Measurements from ENCODE around the gene SLC12A4.

DNA sequence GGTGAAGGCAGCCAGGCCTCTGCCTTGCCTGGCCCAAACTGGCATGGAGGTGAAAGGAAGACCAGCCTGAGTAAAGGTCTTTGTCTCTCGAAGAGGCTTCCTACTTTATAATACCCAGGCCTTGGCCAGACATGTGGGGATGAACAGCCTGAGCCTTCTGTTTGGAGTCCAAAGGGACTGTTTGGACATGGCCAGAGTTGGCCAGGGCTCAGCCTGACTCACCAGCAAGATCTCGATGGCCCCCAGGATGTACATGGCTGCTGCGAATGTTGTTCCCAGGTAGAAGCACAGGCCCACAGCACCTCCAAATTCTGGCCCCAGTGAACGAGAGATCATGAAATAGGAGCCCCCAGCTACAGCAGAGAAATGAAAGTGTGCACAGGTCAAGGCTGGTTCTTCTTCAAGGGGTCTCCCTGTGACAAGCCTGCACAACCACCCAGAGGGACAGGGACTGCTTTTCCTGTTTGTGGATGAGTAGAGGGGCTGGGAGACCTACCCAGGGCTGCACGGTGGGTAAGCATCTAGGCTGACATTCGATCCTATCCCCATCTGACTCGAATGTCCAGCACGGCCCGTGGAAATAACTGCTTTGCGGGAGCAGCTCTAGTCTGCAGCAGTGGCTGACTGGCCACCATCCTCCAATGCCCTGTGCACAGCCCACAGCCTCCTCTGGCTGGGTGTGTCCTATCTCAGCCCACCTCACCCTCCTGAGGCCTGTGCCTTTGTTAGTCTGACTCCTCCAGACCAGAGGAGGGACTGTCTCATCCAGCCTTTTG, 13.8 kb downstream of the SLC12A4 start:
- TF ChIP-seq, protein P1, sequence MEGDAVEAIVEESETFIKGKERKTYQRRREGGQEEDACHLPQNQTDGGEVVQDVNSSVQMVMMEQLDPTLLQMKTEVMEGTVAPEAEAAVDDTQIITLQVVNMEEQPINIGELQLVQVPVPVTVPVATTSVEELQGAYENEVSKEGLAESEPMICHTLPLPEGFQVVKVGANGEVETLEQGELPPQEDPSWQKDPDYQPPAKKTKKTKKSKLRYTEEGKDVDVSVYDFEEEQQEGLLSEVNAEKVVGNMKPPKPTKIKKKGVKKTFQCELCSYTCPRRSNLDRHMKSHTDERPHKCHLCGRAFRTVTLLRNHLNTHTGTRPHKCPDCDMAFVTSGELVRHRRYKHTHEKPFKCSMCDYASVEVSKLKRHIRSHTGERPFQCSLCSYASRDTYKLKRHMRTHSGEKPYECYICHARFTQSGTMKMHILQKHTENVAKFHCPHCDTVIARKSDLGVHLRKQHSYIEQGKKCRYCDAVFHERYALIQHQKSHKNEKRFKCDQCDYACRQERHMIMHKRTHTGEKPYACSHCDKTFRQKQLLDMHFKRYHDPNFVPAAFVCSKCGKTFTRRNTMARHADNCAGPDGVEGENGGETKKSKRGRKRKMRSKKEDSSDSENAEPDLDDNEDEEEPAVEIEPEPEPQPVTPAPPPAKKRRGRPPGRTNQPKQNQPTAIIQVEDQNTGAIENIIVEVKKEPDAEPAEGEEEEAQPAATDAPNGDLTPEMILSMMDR (IDR thresholded peaks at IDR 0.05) = no peak
- TF ChIP-seq POLR2AphosphoS5 (IDR thresholded peaks at IDR 0.05) = no peak
